CMK (cell line): ENCODE measurements around the gene RASGEF1C.
"Not testable (repeated sequence)": the region's sequence is repeated elsewhere in the genome, so short reads cannot be mapped to it uniquely, and the experiment has no call there.

Experiments used
- DNase-seq: peaks from one replicate; pipeline ENCODE4 v3.0.0-alpha.2; 2010; ENCODE audit warnings: low read depth

Gene RASGEF1C

DNA sequence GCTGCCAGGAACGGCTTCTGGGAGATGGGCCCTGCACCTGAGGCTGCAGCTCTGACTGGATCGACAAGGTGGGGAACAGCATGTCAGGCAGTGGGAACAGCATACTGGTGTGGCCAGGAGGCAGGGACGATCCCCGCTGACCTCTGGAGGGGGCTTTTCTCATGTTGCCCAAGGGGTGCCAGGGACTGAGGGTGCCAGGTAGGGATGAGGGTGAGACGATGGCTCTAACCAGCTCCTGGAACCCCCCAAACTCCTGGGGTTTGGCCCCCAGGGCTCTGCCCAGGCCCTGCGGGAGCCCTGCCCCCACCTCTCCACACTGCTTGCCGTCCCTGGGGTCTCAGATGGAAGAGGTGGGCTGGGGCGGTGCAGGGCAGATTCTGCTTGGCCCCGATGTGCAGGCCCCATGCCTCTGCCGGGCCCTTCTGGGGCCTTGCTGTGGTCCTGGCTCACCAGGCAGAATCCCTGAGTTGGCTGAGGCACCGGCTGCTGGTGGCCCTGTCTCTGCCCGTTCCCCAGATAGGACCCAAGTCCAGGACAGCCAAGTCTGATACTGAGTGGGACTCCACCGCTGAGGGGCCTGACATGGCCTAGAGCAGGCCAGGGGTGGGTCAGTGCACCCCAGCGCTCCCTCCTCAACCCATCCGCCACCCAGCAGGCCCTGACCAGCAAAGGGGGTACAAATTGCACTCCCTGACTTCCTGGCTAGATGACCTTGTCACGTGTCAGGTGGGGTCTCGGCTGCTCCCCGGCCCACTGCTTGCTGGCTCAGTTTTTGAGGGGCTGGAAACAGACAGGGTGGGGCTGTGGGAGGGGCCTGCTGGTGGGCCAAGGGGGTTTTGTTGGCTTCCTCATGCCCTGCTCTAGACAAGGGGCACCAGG, 109.0 kb downstream of the RASGEF1C start:
- no peak for DNase-seq

DNA sequence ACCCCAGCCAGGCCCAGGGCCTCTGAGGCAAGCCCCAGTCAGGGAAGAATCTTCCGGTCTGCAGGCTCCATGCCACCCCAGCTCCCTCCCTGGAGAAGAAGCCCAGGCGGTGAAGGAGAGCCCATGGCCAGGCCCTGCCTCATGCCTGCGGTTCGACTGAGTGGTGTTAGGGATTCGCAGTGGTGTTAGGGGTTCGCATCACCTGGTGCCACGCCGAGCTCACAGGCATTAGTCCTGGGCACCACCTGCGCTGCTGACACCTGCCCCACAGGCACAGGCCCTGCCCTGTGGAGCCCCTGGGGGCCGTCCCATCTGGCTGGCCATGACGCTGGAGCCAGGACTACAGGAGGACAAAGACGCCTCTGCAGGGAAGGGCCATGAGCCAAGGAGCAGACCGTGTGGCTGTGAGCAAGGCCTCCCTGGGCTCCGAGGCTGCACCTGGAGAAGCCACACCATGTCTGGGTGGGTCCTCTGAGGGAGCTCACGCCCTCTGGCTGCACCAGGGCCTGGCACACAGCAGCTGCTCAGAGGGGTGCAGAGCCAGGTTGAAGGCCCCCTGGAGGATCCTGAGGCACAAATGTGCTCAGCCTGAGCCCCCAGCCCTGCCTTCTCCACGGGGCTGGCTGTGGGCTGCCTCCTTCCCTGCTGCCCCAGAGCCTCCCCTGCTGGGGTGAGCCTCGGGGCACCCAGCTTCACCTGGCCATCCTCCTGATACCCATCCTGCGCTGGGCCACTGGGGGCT, 109.8 kb downstream of the RASGEF1C start:
- DNase-seq = no peak

DNA sequence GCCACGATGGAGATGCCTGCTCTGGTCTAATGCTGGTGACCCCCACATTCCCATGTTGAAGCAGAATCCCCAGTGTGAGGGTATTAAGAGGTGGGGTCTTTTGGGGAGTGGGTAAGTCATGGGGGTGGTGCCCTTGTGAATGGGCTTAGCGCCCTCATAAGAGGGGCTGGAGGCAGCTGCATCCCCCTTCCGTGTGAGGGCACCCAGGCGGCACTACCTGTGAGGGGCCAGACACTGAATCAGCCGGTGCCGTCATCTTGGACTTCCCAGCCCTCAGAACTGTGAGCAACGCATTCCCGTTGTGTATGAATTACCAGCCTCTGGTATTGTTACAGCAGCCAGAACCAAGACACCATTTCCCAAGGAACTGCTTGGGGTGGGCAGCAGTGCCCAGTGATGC, 110.5 kb downstream of the RASGEF1C start:
- no peak for DNase-seq

DNA sequence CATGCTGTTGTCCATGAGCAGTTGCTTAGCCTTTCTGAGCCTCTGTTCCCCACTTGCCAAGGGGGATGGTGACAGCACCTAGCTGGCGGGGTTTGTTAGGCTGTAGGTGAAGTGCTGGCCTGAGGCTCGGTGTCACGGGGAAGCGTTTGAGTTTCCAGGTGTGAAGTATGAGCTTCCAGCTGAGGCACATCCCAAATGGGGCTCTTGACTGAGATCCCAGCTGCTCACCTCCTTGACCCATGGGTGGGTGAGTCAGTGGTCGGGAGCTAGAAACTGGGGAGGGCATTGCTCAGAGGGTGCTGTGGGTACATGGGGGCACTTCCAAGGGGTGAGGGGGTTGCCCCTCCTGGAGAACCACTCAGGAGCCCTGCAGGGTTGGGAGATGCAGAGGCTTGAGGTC, 111.1 kb downstream of the RASGEF1C start:
- DNase-seq = no peak

DNA sequence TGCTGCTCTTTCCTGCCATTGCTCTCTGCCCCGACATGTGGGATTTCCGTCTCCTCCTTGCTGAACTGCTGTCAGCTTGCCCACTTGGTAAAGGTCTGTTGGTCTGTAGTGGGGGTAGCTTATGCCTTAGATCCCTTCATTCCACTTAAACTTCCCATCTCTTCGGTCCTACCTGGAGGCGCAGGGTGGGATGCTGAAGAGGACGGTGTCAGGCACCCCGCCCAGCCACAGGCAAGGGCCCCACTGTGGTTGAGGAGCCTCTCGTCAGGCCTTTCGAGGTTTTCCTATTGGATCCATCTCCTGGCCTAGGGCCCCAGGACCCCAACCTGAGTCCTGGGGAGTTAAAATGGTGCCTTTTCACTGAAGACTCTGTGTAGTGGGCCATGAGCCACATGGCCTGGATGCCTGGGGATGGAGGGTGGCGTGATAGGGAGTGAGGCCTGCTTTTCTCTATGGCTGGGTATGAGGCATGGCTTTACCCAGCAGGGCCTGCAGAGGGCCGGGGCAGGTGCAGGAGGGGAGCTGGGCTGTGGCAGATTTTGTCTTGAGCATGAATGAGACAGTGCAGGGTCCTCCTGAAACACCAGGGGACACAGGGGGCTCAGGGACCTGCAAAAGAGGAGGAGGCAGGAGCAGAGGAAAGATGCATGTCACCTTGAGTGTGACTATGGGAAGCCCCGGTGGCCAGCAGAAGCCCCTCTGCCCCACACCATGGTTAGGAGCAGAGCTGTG, 111.7 kb downstream of the RASGEF1C start:
- DNase-seq = no peak

DNA sequence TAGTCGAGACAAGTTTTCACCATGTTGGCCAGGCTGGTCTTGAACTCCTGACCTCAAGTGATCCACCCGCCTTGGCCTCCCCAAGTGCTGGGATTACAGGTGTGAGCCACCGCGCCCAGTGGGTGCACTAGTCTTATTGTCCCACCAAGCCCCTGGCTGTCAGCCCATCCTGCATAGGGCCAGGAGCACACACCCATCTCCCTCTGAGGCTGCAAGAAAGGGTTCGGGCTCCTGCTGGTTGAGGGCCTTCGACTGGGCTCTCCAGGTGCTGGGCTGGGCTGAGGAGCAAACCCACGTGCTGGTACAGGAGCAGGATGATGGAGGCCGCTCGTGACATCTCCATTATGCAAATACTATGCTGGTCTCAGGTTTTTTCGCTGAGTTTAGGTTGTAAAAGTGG, 112.4 kb downstream of the RASGEF1C start:
- no peak for DNase-seq

DNA sequence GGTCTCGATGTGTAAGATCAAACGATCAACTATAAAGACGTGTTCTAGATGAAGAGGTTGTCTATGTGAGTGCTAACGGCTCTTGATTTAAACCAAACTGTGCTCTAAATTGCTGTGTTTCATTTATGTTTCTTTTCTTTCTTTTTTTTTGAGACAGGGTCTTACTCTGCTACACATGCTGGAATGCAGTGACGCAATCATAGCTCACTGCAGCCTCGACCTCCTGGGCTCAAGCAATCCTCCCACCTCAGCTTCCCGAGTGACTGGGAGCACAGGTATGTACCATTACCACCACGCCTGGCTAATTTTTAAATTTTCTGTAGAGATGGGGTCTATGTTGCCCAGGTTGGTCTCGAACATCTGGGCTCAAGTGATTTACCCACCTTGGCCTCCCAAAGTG, 113.5 kb downstream of the RASGEF1C start:
- no peak for DNase-seq

DNA sequence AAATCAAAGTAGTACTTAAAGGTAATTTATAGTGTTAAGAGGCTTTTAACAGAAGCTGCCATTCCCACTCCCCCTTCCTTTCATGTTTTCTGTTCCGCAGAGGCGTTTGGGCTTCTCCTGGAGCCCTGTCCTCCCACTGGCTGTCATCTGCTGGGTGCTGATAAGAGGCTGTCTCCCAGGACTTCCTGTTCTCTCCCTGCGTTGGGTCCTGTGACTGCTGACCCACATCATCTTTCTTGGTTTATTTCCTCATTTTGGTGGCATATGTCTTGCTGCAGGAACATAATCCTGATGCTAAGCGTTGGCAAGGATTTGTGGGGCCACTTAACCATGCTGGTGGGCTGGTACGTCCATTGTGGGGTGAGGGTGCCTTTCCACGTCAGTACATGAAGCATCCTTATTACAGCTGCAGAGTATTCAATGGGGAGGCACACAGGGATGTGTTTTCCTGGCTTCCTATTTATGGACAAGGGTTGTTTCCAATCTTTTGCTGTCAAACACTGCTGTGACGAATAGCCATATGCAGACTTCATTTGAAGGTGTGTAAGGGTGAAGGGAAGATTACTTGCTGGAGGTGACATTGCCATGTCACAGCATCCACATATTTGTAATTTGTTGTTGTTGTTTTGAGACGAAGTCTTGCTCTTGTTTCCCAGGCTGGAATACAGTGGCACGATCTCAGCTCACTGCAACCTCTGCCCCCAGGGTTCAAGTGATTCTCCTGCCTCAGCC, 115.2 kb downstream of the RASGEF1C start:
- peak; percentile 65 for DNase-seq

DNA sequence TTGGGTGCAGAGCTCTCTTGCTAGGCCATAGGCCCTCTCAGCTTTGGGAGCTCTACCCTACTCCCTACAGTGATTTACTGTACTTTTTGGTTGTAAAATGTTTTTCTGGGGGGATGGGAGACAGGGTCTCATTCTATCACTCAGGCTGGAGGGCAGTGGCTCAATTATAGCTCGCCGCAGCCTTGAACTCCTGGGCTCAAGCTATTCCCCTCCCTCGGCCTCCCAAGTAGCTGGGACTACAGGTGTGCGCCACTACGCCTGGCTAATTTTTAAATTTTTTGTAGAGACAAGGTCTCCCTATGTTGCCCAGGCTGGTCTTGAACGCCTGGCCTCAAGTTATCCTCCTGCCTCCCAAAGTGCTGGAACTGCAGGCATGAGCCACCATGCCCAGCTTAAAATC, 115.8 kb downstream of the RASGEF1C start:
- DNase-seq = no peak

DNA sequence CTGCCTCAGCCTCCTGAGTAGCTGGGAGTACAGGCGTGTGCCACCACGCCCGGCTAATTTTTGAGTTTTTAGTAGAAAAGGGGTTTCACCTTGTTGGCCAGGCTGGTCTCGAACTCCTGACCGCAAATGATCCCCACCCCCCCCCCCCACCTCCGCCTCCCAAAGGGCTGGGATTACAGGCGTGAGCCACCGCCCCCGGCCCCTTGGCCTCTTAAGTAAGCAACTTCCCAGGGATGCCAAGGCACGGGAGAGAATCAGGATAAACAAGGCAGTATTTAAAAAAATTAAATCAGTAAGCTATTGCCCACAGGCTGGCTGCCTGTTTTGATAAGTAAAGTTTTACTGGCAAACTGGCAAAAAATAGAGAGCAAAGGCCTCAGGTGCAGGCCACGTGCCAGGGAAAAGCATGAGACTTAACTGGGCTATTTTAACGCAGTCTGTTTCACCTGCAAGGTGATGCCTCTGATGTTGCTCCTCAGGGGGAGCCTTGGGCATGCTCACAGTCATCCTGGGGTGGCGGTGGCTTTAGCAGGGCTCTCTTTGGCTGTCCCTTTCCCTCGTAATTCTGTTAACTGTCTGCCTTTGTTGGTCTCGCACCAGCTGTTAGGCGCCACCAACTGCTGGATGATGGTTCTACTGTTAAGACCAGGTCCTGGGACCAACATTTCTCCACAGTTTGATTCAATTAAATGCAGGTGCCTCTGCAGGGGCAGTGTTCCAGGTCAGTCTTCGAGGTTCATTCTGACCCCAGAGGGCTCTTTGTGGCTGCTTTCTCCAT, 118.1 kb downstream of the RASGEF1C start:
- no peak for DNase-seq

DNA sequence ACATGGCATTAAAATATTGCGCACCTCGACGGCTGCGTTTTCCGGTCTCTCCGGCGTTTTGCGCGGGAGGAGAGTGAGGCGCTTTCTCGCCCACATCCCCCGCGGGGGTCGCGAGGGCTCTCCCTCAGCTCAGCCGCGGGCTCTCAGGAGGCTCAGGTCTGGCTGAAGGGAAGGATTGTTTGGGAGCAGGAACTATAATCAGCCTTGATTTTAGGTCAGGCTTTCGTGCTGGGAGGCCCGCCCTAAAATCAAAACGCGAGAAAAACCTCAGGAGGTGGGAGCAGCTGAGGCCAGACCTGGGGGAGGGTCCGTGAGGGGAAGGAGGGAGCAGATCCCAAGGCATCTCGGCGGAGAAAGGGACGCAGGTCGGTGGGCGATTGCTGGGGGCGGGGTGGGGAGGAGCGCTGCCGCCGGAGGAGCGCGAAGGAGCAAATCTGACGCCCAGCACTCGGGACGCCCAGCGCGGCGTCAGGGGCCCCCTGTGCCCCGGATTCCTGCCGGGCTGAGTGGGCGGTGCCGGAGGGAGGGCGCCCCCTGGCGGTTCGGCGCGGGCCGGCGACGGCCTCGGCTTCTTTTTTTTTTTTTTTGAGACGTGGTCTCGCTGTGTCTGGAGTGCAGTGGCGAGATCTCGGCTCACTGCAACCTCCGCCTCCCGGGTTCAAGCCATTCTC, 118.8 kb downstream of the RASGEF1C start:
- peak; percentile 44 for DNase-seq

DNA sequence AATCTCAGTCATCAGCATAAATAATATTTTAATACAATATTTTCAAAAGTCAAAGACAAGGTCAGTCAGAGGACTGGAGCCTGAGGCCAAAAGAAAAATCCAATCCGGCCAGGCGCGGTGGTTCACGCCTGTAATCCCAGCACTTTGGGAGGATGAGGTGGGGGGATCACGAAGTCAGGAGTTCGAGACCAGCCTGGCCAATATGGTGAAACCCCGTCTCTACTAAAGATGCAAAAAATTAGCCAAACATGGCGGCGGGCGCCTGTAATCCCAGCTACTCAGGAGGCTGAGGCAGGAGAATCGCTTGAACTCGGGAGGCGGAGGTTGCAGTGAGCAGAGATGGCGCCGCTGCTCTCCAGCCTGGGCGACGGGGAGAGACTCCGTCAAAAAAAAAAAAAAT, 119.4 kb downstream of the RASGEF1C start:
- DNase-seq = not testable (repeated sequence)

DNA sequence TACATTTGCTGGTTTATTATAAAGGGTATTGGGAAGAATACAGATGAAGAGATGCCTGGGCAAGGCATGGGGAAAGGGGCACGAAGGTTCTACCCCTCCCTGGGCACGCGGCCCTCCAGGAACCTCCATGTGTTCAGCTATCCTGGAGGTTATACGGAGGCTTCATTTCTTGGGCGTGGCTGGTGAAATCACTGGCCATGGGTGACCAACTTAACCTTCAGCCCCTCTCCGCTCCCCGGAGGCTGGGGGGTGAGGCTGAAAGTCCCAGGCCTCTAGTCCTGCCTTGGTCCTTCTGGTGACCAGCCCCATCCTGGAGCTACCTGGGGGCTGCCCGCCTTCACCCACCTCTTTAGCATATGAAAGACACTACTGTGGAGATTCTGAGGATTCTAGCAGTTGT, 120.5 kb downstream of the RASGEF1C start:
- no peak for DNase-seq

DNA sequence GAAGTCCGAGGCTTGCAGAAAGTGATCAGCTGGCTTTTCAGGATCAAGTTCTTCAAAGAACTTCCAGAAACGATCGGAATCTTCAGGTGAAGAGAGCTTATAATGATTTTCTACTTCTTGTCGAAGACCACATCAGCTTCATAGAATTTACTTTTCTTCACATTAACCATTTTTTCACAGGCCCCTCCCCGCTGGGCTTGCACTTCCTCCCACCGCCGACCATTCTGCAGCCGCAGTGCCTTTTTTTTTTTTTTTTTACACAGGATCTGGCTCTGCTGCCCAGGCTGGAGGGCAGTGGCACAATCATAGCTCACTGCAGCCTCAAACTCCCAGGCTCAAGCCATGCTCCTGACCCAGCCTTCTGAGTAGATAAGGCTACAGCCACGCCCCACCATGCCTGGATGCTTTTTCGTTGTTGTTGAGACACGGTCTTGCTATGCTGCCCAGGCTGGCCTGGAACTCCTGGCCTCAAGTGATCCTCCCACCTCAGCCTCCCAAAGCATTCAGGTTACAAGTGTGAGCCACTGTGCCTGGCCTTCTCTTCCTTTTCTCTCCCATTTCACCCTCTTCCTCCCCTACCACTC, 122.1 kb downstream of the RASGEF1C start:
- DNase-seq = no peak

DNA sequence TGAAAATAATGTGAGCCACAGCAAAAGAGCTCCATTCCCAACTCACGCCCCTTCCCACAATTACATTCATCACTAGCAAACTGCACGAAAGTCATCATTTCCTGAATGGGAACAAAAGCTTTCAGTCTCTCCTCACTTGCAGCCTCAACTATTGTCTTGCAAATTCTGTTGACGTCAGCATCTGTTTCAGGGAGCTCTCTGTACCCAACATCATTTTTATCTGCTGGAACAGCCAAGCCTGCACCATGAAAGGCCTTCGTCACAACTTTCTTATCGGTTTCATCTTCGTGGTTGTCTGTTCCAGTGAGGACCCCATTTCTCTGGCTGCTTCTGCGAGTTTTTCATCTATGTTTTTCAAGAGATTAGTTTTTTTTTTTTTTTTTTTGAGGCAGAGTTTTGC, 123.2 kb downstream of the RASGEF1C start:
- no peak for DNase-seq

DNA sequence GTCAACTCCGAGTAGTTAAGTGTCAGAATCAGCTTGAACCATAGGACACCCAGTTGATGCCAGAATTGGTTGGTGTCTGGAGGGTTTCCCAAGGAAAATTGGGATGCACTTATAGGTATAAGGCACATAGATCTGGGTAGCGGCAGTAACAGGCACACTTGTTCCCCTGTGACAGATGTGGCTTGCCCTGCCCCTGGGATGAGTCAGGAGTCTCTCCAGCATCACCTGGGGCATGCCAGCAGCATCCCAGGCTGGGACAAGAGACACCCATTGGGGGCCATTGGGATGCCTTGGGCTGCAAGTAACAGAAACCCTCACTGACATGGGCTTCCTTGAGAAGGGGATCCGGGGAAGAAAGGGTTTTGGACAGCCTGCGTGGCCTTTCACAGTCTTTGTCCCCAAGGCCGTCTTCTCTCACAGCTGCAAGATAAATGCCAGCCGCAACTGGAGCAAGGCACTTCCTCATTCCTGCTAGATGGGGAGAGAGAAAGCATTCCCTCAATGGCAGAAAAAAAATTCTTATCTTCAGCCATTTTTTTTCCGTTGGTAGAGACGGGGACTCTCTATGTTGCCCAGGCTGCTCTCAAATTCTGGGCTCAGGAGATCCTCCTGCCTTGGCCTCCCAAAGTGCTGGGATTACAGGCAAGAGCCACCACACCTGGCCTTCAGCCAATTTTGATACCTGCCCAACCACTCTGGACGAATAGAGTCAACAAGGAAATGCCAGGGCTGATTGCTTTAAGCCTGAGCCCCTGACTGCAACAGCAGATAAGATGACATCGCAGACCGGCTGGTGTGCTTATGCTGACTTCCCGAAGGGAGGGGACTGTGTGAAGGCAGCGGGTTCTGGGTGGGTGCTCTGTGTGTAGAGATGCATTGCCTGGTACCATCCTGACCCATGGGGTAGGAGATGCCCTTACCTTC, 124.1 kb downstream of the RASGEF1C start:
- peak; percentile 46 for DNase-seq

DNA sequence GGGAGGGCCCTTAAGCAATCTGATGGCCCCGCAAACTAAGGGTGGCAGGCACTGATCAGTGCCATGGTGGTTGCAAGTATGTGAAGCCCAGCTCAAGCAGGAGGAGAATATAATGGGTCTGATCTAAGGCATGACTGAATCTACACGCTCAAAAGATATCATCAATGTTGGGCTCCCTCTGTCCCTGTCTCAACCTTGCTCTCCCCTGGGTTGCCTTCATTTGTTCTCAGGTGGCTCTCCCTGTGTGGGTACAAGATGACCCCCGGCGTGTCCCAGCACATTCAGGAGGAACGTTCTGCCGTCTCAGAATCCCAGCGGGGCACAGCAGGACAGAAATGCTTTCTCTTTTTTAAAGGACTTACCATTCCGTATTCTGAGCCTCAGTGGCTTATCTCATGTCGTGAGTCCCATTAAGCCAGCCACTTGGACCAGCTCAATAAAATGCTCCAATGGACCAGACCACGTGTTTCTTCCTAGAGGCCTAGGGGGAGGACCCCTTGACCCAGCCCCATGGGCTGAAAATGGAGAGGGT, 125.4 kb downstream of the RASGEF1C start:
- DNase-seq = no peak

DNA sequence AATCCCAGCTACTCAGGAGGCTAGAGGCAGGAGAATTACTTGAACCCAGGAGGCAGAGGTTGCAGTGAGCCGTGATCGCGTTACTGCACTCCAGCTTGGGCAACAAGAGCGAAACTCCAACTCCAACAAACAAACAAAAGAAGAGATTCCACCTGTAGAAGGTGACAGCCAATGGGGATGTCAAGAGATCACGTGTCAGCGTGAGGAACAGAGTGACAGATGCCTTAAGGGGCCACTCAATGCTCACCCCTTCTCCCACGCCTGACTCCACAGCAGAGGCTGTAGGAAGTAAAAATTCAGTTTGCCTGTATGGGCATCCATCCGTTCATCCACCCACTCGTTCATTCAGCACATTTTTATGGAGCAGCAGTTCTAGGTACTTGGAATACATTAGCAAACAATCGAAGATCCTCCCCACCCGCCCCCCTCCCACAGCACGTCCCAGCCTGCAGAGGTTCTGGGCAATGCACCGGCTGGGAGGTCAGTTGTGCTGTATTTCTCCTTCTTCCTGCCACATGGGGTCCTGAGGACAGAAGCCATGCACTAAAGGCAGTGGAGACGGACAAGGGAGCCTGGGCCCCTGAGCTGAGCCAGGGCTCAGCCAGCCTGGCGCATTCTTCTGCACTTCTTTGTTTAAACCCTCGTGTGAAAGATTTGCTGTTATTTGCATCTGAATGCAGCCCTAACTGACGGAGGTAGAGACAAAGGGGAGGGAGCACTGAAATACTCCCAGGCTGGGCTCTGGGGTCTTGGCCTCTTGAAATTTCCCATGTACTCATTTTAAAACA, 126.2 kb downstream of the RASGEF1C start:
- no peak for DNase-seq
